ENCODE measurements around the gene KLRC3.
"Not testable (repeated sequence)": the region's sequence is repeated elsewhere in the genome, so short reads cannot be mapped to it uniquely, and the experiment has no call there.

Gene KLRC3

GRCh38 chr12:10400829-10401228 lies 19.6 kb downstream of the KLRC3 start:
- no peak for DNase-seq (ENCODE audit: low read depth in 2 of 2)

- no peak for DNase-seq (ENCODE audit: low read depth in 2 of 2)
Observed at GRCh38 chr12:10398168-10398567, 22.2 kb downstream of the KLRC3 start.

GRCh38 chr12:10397296-10397695 lies 23.1 kb downstream of the KLRC3 start:
- no peak for DNase-seq (ENCODE audit: low read depth in 2 of 2)

GRCh38 chr12:10396176-10396575 lies 24.2 kb downstream of the KLRC3 start:
- not testable (repeated sequence) for DNase-seq (ENCODE audit: low read depth in 2 of 2)

- DNase-seq (ENCODE audit: low read depth in 2 of 2) = no peak
Observed at GRCh38 chr12:10395390-10395998, 24.9 kb downstream of the KLRC3 start.

- not testable (repeated sequence) for DNase-seq (ENCODE audit: low read depth in 2 of 2)
Observed at GRCh38 chr12:10394531-10395152, 25.8 kb downstream of the KLRC3 start.

- DNase-seq (ENCODE audit: low read depth in 2 of 2) = no peak
Observed at GRCh38 chr12:10393291-10393690, 27.1 kb downstream of the KLRC3 start.

GRCh38 chr12:10392394-10392930 lies 27.9 kb downstream of the KLRC3 start:
- no peak for DNase-seq (ENCODE audit: low read depth in 2 of 2)

GRCh38 chr12:10390991-10391390 lies 29.4 kb downstream of the KLRC3 start:
- not testable (repeated sequence) for DNase-seq (ENCODE audit: low read depth in 2 of 2)

GRCh38 chr12:10389904-10390303 lies 30.5 kb downstream of the KLRC3 start, which contains the start of gene KLRK1:
Gene KLRK1, minus strand, starts transcription at chr12:10390041. Its CDS starts 1,231 bp downstream, at chr12:10388810.
- no peak for DNase-seq (ENCODE audit: low read depth in 2 of 2)

GRCh38 chr12:10388624-10389413 lies 31.6 kb downstream of the KLRC3 start:
- DNase-seq (ENCODE audit: low read depth in 2 of 2) = no peak

GRCh38 chr12:10387498-10387897 lies 32.9 kb downstream of the KLRC3 start:
- DNase-seq (ENCODE audit: low read depth in 2 of 2) = not testable (repeated sequence)

- no peak for DNase-seq (ENCODE audit: low read depth in 2 of 2)
Observed at GRCh38 chr12:10386857-10387256, 33.5 kb downstream of the KLRC3 start.

GRCh38 chr12:10385166-10385613 lies 35.2 kb downstream of the KLRC3 start:
- DNase-seq (ENCODE audit: low read depth in 2 of 2) = no peak

GRCh38 chr12:10384191-10384590 lies 36.2 kb downstream of the KLRC3 start:
- DNase-seq (ENCODE audit: low read depth in 2 of 2) = no peak

- DNase-seq (ENCODE audit: low read depth in 2 of 2) = no peak
Observed at GRCh38 chr12:10381928-10382628, 38.3 kb downstream of the KLRC3 start.

GRCh38 chr12:10378737-10379136 lies 41.7 kb downstream of the KLRC3 start:
- not testable (repeated sequence) for DNase-seq (ENCODE audit: low read depth in 2 of 2)

- no peak for DNase-seq (ENCODE audit: low read depth in 2 of 2)
Observed at GRCh38 chr12:10374624-10375018, 45.8 kb downstream of the KLRC3 start.

GRCh38 chr12:10372559-10372958 lies 47.8 kb downstream of the KLRC3 start:
- DNase-seq (ENCODE audit: low read depth in 2 of 2) = no peak

GRCh38 chr12:10371893-10372535 lies 48.4 kb downstream of the KLRC3 start:
- DNase-seq (ENCODE audit: low read depth in 2 of 2) = not testable (repeated sequence)
